HepG2 (cell line): ENCODE measurements around the gene RPL31. TPM values are rescaled to one million over a fixed set of nuclear protein-coding genes. Genes with fewer than 3 reads are reported as not detected.

ENCODE experiments used
- ATAC-seq: fragments of 200-7000 bp; cut with Tn5 transposase; 3 replicates; pipeline ENCODE4 v1.9.1; 2020; ENCODE audit warnings: mild to moderate bottlenecking, moderate library complexity
- BruUV-seq: library from RNA; stranded (reverse); fragments of 400-500 nt; replicated peaks from 2 replicates; lab custom pipeline; 2021; lab: Mats Ljungman, UMichigan
- CTCF ChIA-PET: fragments of 300-600 bp; formaldehyde crosslinking; extraction: SDS; loops from one replicate; lab custom pipeline; 2021; ENCODE audit warnings: low total read pairs, inconsistent platforms, low intra/inter-chr PET ratio; lab: Yijun Ruan, JAX
- POLR2A ChIA-PET: fragments of 350-600 bp; sonication (Branson Sonifier 250); formaldehyde crosslinking; loops from one replicate; lab custom pipeline; 2020; ENCODE audit warnings: antibody characterized with exemption, inconsistent platforms; lab: Yijun Ruan, JAX
- DNase-seq: peaks from one replicate; pipeline ENCODE4 v3.0.0-alpha.2; 2015; ENCODE audit warnings: low spot score
- FAIRE-seq: peaks from 3 replicates; lab custom pipeline; 2011; peaks lifted over from hg19 to GRCh38; lab: Jason Lieb, UNC
- H2AFZ ChIP-seq: one replicate; pipeline ENCODE4 v1.6.1; 2011; ENCODE audit warnings: low read length, inconsistent platforms
- H3K27ac ChIP-seq: fragments of 300-600 bp; 3 replicates; pipeline ENCODE4 v1.8.0; 2011; ENCODE audit warnings: mixed run types, mild to moderate bottlenecking, mixed read lengths, low read length, inconsistent platforms; ENCODE audit not compliant: insufficient read depth; ENCODE audit errors: extremely low read length
- H3K27me3 ChIP-seq, 2 experiments: fragments of 200-600 bp in 1 of 2; 2 replicates in 1 of 2; 3 replicates in 1 of 2; pipeline versions ENCODE4 v1.6.0 to v1.8.0; 2011; ENCODE audit warnings: low read length in 2 of 2, mild to moderate bottlenecking in 2 of 2, moderate library complexity in 2 of 2, inconsistent platforms in 1 of 2; ENCODE audit not compliant: insufficient read depth in 2 of 2, control insufficient read depth in 1 of 2
- H3K36me3 ChIP-seq, 2 experiments: fragments of 200-600 bp in 1 of 2; replicated peaks in 1 of 2; 2 replicates in 1 of 2; 3 replicates in 1 of 2; pipeline versions ENCODE4 v1.5.1 to v1.8.0; 2011; ENCODE audit warnings: low read length in 2 of 2, inconsistent platforms in 1 of 2; ENCODE audit not compliant: insufficient read depth in 2 of 2, control insufficient read depth in 1 of 2
- H3K4me1 ChIP-seq: 2 replicates; pipeline ENCODE4 v1.5.1; 2012; ENCODE audit warnings: low read length, inconsistent platforms; ENCODE audit not compliant: insufficient read depth
- H3K4me2 ChIP-seq: 2 replicates; pipeline ENCODE4 v1.6.0; 2011; ENCODE audit warnings: low read depth, low read length, inconsistent platforms
- H3K4me3 ChIP-seq, 3 experiments: fragments of 200-600 bp in 1 of 3; sonication (generic), shearing (Covaris generic) in 1 of 3; replicated peaks in 1 of 3; 2 replicates each; pipeline ENCODE4 v1.5.1; 2011 to 2016; ENCODE audit warnings: low read length in 3 of 3, inconsistent platforms in 2 of 3, low read depth in 2 of 3, mild to moderate bottlenecking in 2 of 3, control low read depth in 1 of 3, mixed read lengths in 1 of 3; ENCODE audit not compliant: insufficient read depth in 1 of 3
- H3K79me2 ChIP-seq: one replicate; pipeline ENCODE4 v1.6.1; 2011; ENCODE audit warnings: low read length, inconsistent platforms; ENCODE audit not compliant: insufficient read depth
- H3K9ac ChIP-seq: 2 replicates; pipeline ENCODE4 v1.6.0; 2011; ENCODE audit warnings: mild to moderate bottlenecking, low read depth, low read length, inconsistent platforms; ENCODE audit not compliant: insufficient read depth
- H3K9me3 ChIP-seq: 2 replicates; pipeline ENCODE4 v1.5.1; 2012; ENCODE audit warnings: mild to moderate bottlenecking, low read length
- H4K20me1 ChIP-seq: 2 replicates; pipeline ENCODE4 v1.6.0; 2011; ENCODE audit warnings: inconsistent platforms, mild to moderate bottlenecking, low read length, moderate library complexity; ENCODE audit not compliant: insufficient read depth
- ATF7 ChIP-seq, 2 experiments: fragments of 450-650 bp in 1 of 2; sonication (generic) in 1 of 2; formaldehyde crosslinking in 1 of 2; IDR thresholded peaks; 2 replicates each; pipeline versions ENCODE4 v1.4.0 to v1.6.1; 2016 to 2020; ENCODE audit warnings: antibody characterized with exemption in 1 of 2, mild to moderate bottlenecking in 1 of 2, missing genetic modification reagents in 1 of 2
- BORCS8-MEF2B ChIP-seq: sonication (generic); formaldehyde crosslinking; IDR thresholded peaks from 2 replicates; pipeline ENCODE4 v1.8.0; 2022; ENCODE audit warnings: mild to moderate bottlenecking, missing genetic modification reagents
- CENPBD1 ChIP-seq: sonication (generic); formaldehyde crosslinking; IDR thresholded peaks from 2 replicates; pipeline ENCODE4 v1.8.0; 2022; ENCODE audit warnings: missing genetic modification reagents, low read depth, mild to moderate bottlenecking, borderline replicate concordance
- ETV6 ChIP-seq: sonication (generic); formaldehyde crosslinking; conservative IDR thresholded peaks from 2 replicates; pipeline ENCODE4 v1.4.0; 2020; ENCODE audit warnings: missing genetic modification reagents
- NR2F1 ChIP-seq, 2 experiments: fragments of 450-650 bp in 1 of 2; formaldehyde crosslinking in 1 of 2; IDR thresholded peaks; 2 replicates each; pipeline versions ENCODE4 v1.5.0 to v1.6.1; 2016 to 2020; ENCODE audit warnings: mild to moderate bottlenecking in 1 of 2, missing compliant biosample characterization in 1 of 2, missing genetic modification reagents in 1 of 2, moderate library complexity in 1 of 2
- PTBP1 ChIP-seq: fragments of 200-400 bp; formaldehyde crosslinking; IDR thresholded peaks from 2 replicates; pipeline ENCODE4 v1.6.1; 2018; ENCODE audit warnings: low read length, low read depth; ENCODE audit not compliant: poor library complexity, severe bottlenecking
- RBM22 ChIP-seq: fragments of 200-400 bp; formaldehyde crosslinking; optimal IDR thresholded peaks from 2 replicates; pipeline ENCODE3; 2017; ENCODE audit warnings: mild to moderate bottlenecking, low read length, moderate library complexity
- ZFP36 ChIP-seq: fragments of 150-350 bp; IDR thresholded peaks from 2 replicates; pipeline ENCODE4 v1.6.1; 2018; ENCODE audit warnings: borderline replicate concordance, low read length, low read depth; ENCODE audit not compliant: partially characterized antibody
- ZNF44 ChIP-seq: sonication (generic); formaldehyde crosslinking; IDR thresholded peaks from 2 replicates; pipeline ENCODE4 v1.5.1; 2020; ENCODE audit warnings: mild to moderate bottlenecking, missing genetic modification reagents
- ZNF556 ChIP-seq: sonication (generic); formaldehyde crosslinking; IDR thresholded peaks from 2 replicates; pipeline ENCODE4 v1.4.0; 2020; ENCODE audit warnings: mild to moderate bottlenecking, missing genetic modification reagents, borderline replicate concordance
- WGBS: methylation state at CpG from one replicate; pipeline ENCODE4 v1.1.6; 2017; ENCODE audit warnings: low lambda C conversion rate; 5-methylcytosine and 5-hydroxymethylcytosine counted together
- in situ Hi-C: cut with HindIII; loops from 2 replicates; pipeline ENCODE4 v1.10.0; 2017; ENCODE audit warnings: low pct_unique_long_range_greater_than_20kb; ENCODE audit not compliant: extremely low pct_ligation_motif_present
- intact Hi-C: fragments of 100-400 bp; cut with micrococcal nuclease; formaldehyde crosslinking; loops from one replicate; pipeline ENCODE4 v1.10.0; 2022; ENCODE audit not compliant: unreplicated experiment
- polyA plus RNA-seq, 8 experiments: library from polyadenylated mRNA; depleted of rRNA in 3 of 8; stranded (reverse) in 7 of 8; unstranded in 1 of 8; fragments of >200 nt; fragmentation: Illumina TruSeq in 4 of 8; extraction: Trizol in 4 of 8; gene quantifications; 2 replicates each; pipeline versions ENCODE4 v1.2.1 to v1.2.3, GENCODE V29; 2011 to 2016; ENCODE audit warnings: low read depth in 4 of 8, missing spikeins in 1 of 8, mixed read lengths in 1 of 8; ENCODE audit not compliant: insufficient read depth in 1 of 8
- total RNA-seq, 5 experiments: library from RNA; depleted of rRNA; stranded (reverse); fragments of >200 nt; fragmentation: Illumina TruSeq; extraction: Trizol; gene quantifications; 2 replicates each; pipeline ENCODE4 v1.2.3, GENCODE V29; 2016; ENCODE audit warnings: low read depth in 1 of 5
- TF ChIP-seq, protein P1 (sequence below): sonication (generic); formaldehyde crosslinking; IDR thresholded peaks from 2 replicates; pipeline ENCODE4 v1.5.1; 2020; ENCODE audit warnings: missing genetic modification reagents, mild to moderate bottlenecking, borderline replicate concordance

RPL31 gene
- total and polyA plus RNA-seq, 2 of the 13 experiments (the other 11 are each of a cell fraction or from before 2014, with no cell fraction given) = 3,331 to 3,582 TPM

DNA sequence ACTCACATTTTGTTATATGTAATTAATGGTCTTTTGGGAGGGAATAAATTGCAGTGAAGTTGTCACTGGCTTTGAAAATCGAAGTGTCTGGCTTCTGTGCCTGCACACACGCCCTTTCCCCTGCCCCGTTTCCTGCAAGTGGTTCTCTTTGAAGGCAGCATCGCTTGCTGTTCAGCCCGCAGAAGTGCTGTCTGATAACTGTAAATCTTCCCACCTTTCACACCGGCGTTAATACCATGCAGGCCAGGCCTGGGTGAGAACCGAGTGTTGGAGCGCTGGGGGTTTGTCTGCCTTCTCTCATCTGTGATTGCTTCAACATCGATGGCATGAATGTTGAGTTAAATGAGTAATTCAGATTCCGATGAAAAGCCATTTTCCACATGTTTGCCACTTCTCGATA lies 37.9 kb upstream of the RPL31 start:
- H3K79me2 ChIP-seq = no peaks in the 10 kb centered on the region
- no peaks in the 10 kb centered on the region for H3K27me3 ChIP-seq
- POLR2A ChIA-PET = no interaction called here
- intact Hi-C loops = no loop called here
- no peak overlapping the region for H3K4me2 ChIP-seq
- TF ChIP-seq BORCS8-MEF2B = no peak
- peak; percentile 41 for TF ChIP-seq RBM22
- TF ChIP-seq, all 625 proteins: peak for 1
- BruUV-seq = no TSS peak
- H2AFZ ChIP-seq = no peak overlapping the region
- no peaks in the 10 kb centered on the region for H3K4me1 ChIP-seq
- in situ Hi-C loops = no loop called here
- H3K27ac ChIP-seq = no peak overlapping the region
- no peak overlapping the region for H3K9ac ChIP-seq
- 89% methylated on average over 12 of the region's 12 CpGs for WGBS
- DNase-seq (no peak), FAIRE-seq (no peak), ATAC-seq (no peak)
- peaks cover 22 to 50% of the 10 kb centered on the region in 2 experiments for H3K36me3 ChIP-seq
- no peaks in the 10 kb centered on the region for H4K20me1 ChIP-seq
- no peak overlapping the region for H3K4me3 ChIP-seq
- CTCF ChIA-PET = no interaction called here
- H3K9me3 ChIP-seq = no peaks in the 10 kb centered on the region

- Histone ChIP-seq H4K20me1 (no peaks in the 10 kb centered on the region), H3K27ac (no peak overlapping the region), H2AFZ (no peak overlapping the region), H3K4me3 (no peak overlapping the region), H3K4me2 (no peak overlapping the region), H3K9ac (no peak overlapping the region), H3K79me2 (no peaks in the 10 kb centered on the region), H3K9me3 (no peaks in the 10 kb centered on the region), H3K36me3 (peaks cover 22 to 55% of the 10 kb centered on the region in 2 experiments), H3K27me3 (no peaks in the 10 kb centered on the region)
- 87% methylated on average over 11 of the region's 11 CpGs for WGBS
- POLR2A ChIA-PET = no interaction called here
- CTCF ChIA-PET = no interaction called here
- no peak for DNase-seq
- no peak for FAIRE-seq
- no TSS peak for BruUV-seq
- in situ Hi-C loops = no loop called here
- intact Hi-C loops = no loop called here
- no peak for ATAC-seq
- TF ChIP-seq, protein P1, sequence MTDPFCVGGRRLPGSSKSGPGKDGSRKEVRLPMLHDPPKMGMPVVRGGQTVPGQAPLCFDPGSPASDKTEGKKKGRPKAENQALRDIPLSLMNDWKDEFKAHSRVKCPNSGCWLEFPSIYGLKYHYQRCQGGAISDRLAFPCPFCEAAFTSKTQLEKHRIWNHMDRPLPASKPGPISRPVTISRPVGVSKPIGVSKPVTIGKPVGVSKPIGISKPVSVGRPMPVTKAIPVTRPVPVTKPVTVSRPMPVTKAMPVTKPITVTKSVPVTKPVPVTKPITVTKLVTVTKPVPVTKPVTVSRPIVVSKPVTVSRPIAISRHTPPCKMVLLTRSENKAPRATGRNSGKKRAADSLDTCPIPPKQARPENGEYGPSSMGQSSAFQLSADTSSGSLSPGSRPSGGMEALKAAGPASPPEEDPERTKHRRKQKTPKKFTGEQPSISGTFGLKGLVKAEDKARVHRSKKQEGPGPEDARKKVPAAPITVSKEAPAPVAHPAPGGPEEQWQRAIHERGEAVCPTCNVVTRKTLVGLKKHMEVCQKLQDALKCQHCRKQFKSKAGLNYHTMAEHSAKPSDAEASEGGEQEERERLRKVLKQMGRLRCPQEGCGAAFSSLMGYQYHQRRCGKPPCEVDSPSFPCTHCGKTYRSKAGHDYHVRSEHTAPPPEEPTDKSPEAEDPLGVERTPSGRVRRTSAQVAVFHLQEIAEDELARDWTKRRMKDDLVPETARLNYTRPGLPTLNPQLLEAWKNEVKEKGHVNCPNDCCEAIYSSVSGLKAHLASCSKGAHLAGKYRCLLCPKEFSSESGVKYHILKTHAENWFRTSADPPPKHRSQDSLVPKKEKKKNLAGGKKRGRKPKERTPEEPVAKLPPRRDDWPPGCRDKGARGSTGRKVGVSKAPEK (CRISPR knock-in tag) = no peak
- TF ChIP-seq PTBP1 = no peak
- no peak for TF ChIP-seq ZNF44
- TF ChIP-seq CENPBD1 (CRISPR knock-in tag) = no peak
- TF ChIP-seq ZNF556 (CRISPR knock-in tag) = no peak
- no peak for TF ChIP-seq ETV6 (CRISPR knock-in tag)
- no peak for TF ChIP-seq ATF7 (IDR thresholded peaks at IDR 0.05)
- TF ChIP-seq ATF7 (CRISPR knock-in tag; IDR thresholded peaks at IDR 0.05) = no peak
- no peak for TF ChIP-seq NR2F1 (CRISPR knock-in tag; IDR thresholded peaks at IDR 0.05)
- no peak for TF ChIP-seq ZFP36
- TF ChIP-seq, all 625 proteins: peak for 0
- H3K4me1 ChIP-seq = no peaks in the 10 kb centered on the region
Observed at GRCh38 chr2:100964681-100965169, 37.4 kb upstream of the RPL31 start.
